ENCODE measurements around the gene C1QB.

- TF ChIP-seq, protein P1, sequence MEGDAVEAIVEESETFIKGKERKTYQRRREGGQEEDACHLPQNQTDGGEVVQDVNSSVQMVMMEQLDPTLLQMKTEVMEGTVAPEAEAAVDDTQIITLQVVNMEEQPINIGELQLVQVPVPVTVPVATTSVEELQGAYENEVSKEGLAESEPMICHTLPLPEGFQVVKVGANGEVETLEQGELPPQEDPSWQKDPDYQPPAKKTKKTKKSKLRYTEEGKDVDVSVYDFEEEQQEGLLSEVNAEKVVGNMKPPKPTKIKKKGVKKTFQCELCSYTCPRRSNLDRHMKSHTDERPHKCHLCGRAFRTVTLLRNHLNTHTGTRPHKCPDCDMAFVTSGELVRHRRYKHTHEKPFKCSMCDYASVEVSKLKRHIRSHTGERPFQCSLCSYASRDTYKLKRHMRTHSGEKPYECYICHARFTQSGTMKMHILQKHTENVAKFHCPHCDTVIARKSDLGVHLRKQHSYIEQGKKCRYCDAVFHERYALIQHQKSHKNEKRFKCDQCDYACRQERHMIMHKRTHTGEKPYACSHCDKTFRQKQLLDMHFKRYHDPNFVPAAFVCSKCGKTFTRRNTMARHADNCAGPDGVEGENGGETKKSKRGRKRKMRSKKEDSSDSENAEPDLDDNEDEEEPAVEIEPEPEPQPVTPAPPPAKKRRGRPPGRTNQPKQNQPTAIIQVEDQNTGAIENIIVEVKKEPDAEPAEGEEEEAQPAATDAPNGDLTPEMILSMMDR (IDR thresholded peaks at IDR 0.05), result peak in 1 of 2 donors; percentile 49
- TF ChIP-seq EP300 (IDR thresholded peaks at IDR 0.05), result no peak
Measured at GRCh38 chr1:22673486-22674409, 20.7 kb downstream of the C1QB start.
